GM19467 (cell line): ENCODE data around the gene SLC17A7.

Experiments used
- ATAC-seq: cut with Tn5 transposase; IDR thresholded peaks from one replicate; pipeline ENCODE4 v1.9.1; 2021; ENCODE audit warnings: mild to moderate bottlenecking, moderate library complexity; ENCODE audit not compliant: unreplicated experiment

The SLC17A7 gene

GRCh38 chr19:49411681-49412326, 29.5 kb downstream of the SLC17A7 start:
- ATAC-seq, result no peak

- ATAC-seq, result no peak
These were observed 31.8 kb downstream of the SLC17A7 start for GRCh38 chr19:49409441-49410029.

- no peak for ATAC-seq
These were observed 32.4 kb downstream of the SLC17A7 start for GRCh38 chr19:49408816-49409440.

GRCh38 chr19:49407482-49408015, 33.8 kb downstream of the SLC17A7 start:
- ATAC-seq, result no peak

GRCh38 chr19:49407079-49407478, 34.2 kb downstream of the SLC17A7 start:
- no peak for ATAC-seq

GRCh38 chr19:49403404-49404187, 37.7 kb downstream of the SLC17A7 start:
- no peak for ATAC-seq

GRCh38 chr19:49400029-49400428, 41.3 kb downstream of the SLC17A7 start:
- no peak for ATAC-seq

GRCh38 chr19:49398931-49399330, 42.4 kb downstream of the SLC17A7 start:
- ATAC-seq, result no peak

GRCh38 chr19:49398001-49398615, 43.2 kb downstream of the SLC17A7 start:
- no peak for ATAC-seq

- ATAC-seq, result no peak
These were observed 44.4 kb downstream of the SLC17A7 start for GRCh38 chr19:49396738-49397505.

GRCh38 chr19:49395581-49396407, 45.5 kb downstream of the SLC17A7 start:
- no peak for ATAC-seq

- ATAC-seq, result no peak
These were observed 47.4 kb downstream of the SLC17A7 start for GRCh38 chr19:49393881-49394280.

- ATAC-seq, result no peak
These were observed 49.5 kb downstream of the SLC17A7 start for GRCh38 chr19:49391581-49392399.

- no peak for ATAC-seq
These were observed 50.4 kb downstream of the SLC17A7 start for GRCh38 chr19:49390929-49391359.

GRCh38 chr19:49390131-49390928, 51.0 kb downstream of the SLC17A7 start:
- no peak for ATAC-seq

- no peak for ATAC-seq
These were observed 51.9 kb downstream of the SLC17A7 start for GRCh38 chr19:49389406-49389805.

GRCh38 chr19:49387936-49388372, 53.4 kb downstream of the SLC17A7 start, which contains the start of gene KASH5:
KASH5 (plus strand) TSS chr19:49388249; CDS start chr19:49390884, 2,635 bp downstream.
- ATAC-seq, result no peak
